GM23338 (cell line): ENCODE measurements around the gene CGREF1. TPM values are rescaled to one million over a fixed set of nuclear protein-coding genes. Genes with fewer than 3 reads are reported as not detected.

Experiments
- ATAC-seq: fragments of 200-7000 bp; cut with Tn5 transposase; 3 replicates; pipeline ENCODE4 v1.9.1; 2020
- DNase-seq: peaks from one replicate; pipeline ENCODE4 v3.0.0-alpha.2; 2015; ENCODE audit warnings: low spot score
- H2AFZ ChIP-seq: fragments of 200-600 bp; sonication (generic); 2 replicates; pipeline ENCODE4 v1.8.0; 2016; ENCODE audit warnings: antibody characterized with exemption, mild to moderate bottlenecking, moderate library complexity
- H3F3A ChIP-seq: fragments of 200-600 bp; sonication (generic); replicated peaks from 2 replicates; pipeline ENCODE4 v1.8.0; 2017; ENCODE audit warnings: antibody characterized with exemption, mixed run types, low read depth
- H3K27ac ChIP-seq: fragments of 200-600 bp; sonication (generic); 2 replicates; pipeline ENCODE4 v1.6.1; 2016; ENCODE audit warnings: low read depth
- H3K27me3 ChIP-seq: fragments of 200-600 bp; sonication (generic); 2 replicates; pipeline ENCODE4 v1.8.0; 2016; ENCODE audit warnings: mild to moderate bottlenecking, mixed run types, moderate library complexity; ENCODE audit not compliant: insufficient read depth
- H3K36me3 ChIP-seq: fragments of 200-600 bp; sonication (generic); 2 replicates; pipeline ENCODE4 v1.8.0; 2016; ENCODE audit warnings: mild to moderate bottlenecking; ENCODE audit not compliant: insufficient read depth
- H3K4me1 ChIP-seq: fragments of 200-600 bp; sonication (generic); 2 replicates; pipeline ENCODE4 v1.8.0; 2016; ENCODE audit warnings: mild to moderate bottlenecking, moderate library complexity; ENCODE audit not compliant: insufficient read depth
- H3K4me2 ChIP-seq: fragments of 200-600 bp; sonication (generic); 2 replicates; pipeline ENCODE4 v1.7.1; 2017; ENCODE audit warnings: mixed run types
- H3K4me3 ChIP-seq: fragments of 200-600 bp; sonication (generic); 2 replicates; pipeline ENCODE4 v1.6.1; 2016; ENCODE audit warnings: mixed run types
- H3K79me2 ChIP-seq: fragments of 200-600 bp; sonication (generic); replicated peaks from 2 replicates; pipeline ENCODE4 v1.8.0; 2017; ENCODE audit warnings: mild to moderate bottlenecking; ENCODE audit not compliant: insufficient read depth
- H3K9me2 ChIP-seq: fragments of 200-600 bp; sonication (generic); 2 replicates; pipeline ENCODE4 v1.8.0; 2017; ENCODE audit not compliant: insufficient read depth
- H4K20me1 ChIP-seq: fragments of 200-600 bp; sonication (generic); replicated peaks from 2 replicates; pipeline ENCODE4 v1.8.0; 2017; ENCODE audit warnings: mild to moderate bottlenecking; ENCODE audit not compliant: insufficient read depth
- H3K27ac Mint-ChIP-seq: 2 replicates; pipeline ENCODE4 v1.8.0; 2020; ENCODE audit warnings: inconsistent platforms, mild to moderate bottlenecking, moderate library complexity, mixed read lengths
- H3K27me3 Mint-ChIP-seq: 3 replicates; pipeline ENCODE4 v1.8.0; 2022; ENCODE audit warnings: low read depth, mild to moderate bottlenecking, moderate library complexity, mixed read lengths, inconsistent platforms; ENCODE audit not compliant: insufficient read depth, poor library complexity
- H3K36me3 Mint-ChIP-seq: 3 replicates; pipeline ENCODE4 v1.8.0; 2021; ENCODE audit warnings: low read depth, mild to moderate bottlenecking, inconsistent platforms, moderate library complexity, mixed read lengths
- H3K4me1 Mint-ChIP-seq: 3 replicates; pipeline ENCODE4 v1.8.0; 2020; ENCODE audit warnings: mild to moderate bottlenecking, inconsistent platforms, mixed read lengths
- H3K4me3 Mint-ChIP-seq: 3 replicates; pipeline ENCODE4 v1.8.0; 2021; ENCODE audit warnings: moderate library complexity, mild to moderate bottlenecking, inconsistent platforms, mixed read lengths
- H3K9me3 Mint-ChIP-seq: 3 replicates; pipeline ENCODE4 v1.8.0; 2020; ENCODE audit warnings: moderate library complexity, mild to moderate bottlenecking, inconsistent platforms, mixed read lengths
- JUNB ChIP-seq: IDR thresholded peaks from one replicate; pipeline ENCODE4 v1.6.1; 2016; ENCODE audit warnings: antibody characterized with exemption; ENCODE audit not compliant: unreplicated experiment
- NANOG ChIP-seq: IDR thresholded peaks from 2 replicates; pipeline ENCODE4 v1.6.1; 2016; ENCODE audit warnings: antibody characterized with exemption, borderline replicate concordance
- POLR2AphosphoS5 ChIP-seq: IDR thresholded peaks from 2 replicates; pipeline ENCODE4 v1.6.1; 2016; ENCODE audit warnings: antibody characterized with exemption, low read depth
- STAT1 ChIP-seq: IDR thresholded peaks from one replicate; pipeline ENCODE4 v1.6.1; 2016; ENCODE audit warnings: antibody characterized with exemption; ENCODE audit not compliant: unreplicated experiment
- ZNF462 ChIP-seq: fragments of 250-450 bp; sonication (Bioruptor Pico); IDR thresholded peaks from 2 replicates; pipeline ENCODE4 v1.5.0; 2020; ENCODE audit warnings: mild to moderate bottlenecking, moderate library complexity
- polyA plus RNA-seq: library from polyadenylated mRNA; unstranded; fragments of >200 nt; fragmentation: Nextera tagmentation; extraction: Ambion mirVana; gene quantifications from 2 replicates; pipeline ENCODE4 v1.2.1, GENCODE V29; 2016
- total RNA-seq: library from RNA; depleted of rRNA; stranded (reverse); fragments of >200 nt; shearing (Covaris generic); gene quantifications from 2 replicates; pipeline ENCODE4 v1.2.3, GENCODE V29; 2014
- TF ChIP-seq, protein P1 (sequence below): IDR thresholded peaks from one replicate; pipeline ENCODE4 v1.6.1; 2018; ENCODE audit warnings: antibody characterized with exemption; ENCODE audit not compliant: unreplicated experiment
- TF ChIP-seq, protein P2 (sequence below): IDR thresholded peaks from 2 replicates; pipeline ENCODE4 v1.6.1; 2016; ENCODE audit warnings: antibody characterized with exemption

CGREF1 gene
- total and polyA plus RNA-seq, 2 experiments from 2014 or later = 4.1 to 4.5 TPM

DNA sequence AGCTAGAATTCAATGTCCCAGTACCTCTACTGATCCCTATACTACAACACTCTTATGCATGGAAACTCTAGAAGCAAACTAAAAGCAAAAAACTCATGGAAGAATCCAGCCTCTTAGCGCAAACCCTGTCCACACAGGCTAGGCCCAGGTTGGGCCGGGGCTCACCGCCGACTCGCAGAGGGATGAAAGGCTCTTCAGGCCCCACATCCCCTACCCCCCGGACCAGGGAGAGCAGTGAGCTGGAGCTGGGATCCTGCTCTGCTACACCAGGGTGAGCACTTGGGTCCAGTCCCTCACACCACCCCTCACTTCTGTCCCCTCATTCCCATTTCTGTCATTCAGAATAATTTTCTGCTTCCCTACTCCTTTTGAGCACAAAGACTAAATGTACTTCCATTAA lies 49.5 kb downstream of the CGREF1 start (continued):
- TF ChIP-seq, protein P1, sequence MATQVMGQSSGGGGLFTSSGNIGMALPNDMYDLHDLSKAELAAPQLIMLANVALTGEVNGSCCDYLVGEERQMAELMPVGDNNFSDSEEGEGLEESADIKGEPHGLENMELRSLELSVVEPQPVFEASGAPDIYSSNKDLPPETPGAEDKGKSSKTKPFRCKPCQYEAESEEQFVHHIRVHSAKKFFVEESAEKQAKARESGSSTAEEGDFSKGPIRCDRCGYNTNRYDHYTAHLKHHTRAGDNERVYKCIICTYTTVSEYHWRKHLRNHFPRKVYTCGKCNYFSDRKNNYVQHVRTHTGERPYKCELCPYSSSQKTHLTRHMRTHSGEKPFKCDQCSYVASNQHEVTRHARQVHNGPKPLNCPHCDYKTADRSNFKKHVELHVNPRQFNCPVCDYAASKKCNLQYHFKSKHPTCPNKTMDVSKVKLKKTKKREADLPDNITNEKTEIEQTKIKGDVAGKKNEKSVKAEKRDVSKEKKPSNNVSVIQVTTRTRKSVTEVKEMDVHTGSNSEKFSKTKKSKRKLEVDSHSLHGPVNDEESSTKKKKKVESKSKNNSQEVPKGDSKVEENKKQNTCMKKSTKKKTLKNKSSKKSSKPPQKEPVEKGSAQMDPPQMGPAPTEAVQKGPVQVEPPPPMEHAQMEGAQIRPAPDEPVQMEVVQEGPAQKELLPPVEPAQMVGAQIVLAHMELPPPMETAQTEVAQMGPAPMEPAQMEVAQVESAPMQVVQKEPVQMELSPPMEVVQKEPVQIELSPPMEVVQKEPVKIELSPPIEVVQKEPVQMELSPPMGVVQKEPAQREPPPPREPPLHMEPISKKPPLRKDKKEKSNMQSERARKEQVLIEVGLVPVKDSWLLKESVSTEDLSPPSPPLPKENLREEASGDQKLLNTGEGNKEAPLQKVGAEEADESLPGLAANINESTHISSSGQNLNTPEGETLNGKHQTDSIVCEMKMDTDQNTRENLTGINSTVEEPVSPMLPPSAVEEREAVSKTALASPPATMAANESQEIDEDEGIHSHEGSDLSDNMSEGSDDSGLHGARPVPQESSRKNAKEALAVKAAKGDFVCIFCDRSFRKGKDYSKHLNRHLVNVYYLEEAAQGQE = no peak
- no peak for TF ChIP-seq JUNB
- no peak for TF ChIP-seq POLR2AphosphoS5
- no peak for TF ChIP-seq STAT1

GRCh38 chr2:27067385-27067784 lies 51.5 kb downstream of the CGREF1 start:
- H3K4me3 Mint-ChIP-seq = no peak overlapping the region
- H4K20me1 ChIP-seq = peaks cover 13% of the 10 kb centered on the region
- peaks cover 14% of the 10 kb centered on the region for H3K27me3 Mint-ChIP-seq
- H3K4me1 ChIP-seq = peaks cover 10% of the 10 kb centered on the region; the same call in 1 of the 2 replicates
- H3F3A ChIP-seq = peaks cover 20% of the 10 kb centered on the region; the same call in 1 of the 2 replicates
- no peak for DNase-seq
- H3K4me1 Mint-ChIP-seq = peaks cover 9% of the 10 kb centered on the region
- H3K36me3 ChIP-seq = peaks cover 3% of the 10 kb centered on the region; the same call in 1 of the 2 replicates
- H3K27ac ChIP-seq = no peak overlapping the region
- TF ChIP-seq NANOG = no peak
- TF ChIP-seq JUNB = no peak
- no peak for TF ChIP-seq ZNF462 (CRISPR knock-in tag)
- TF ChIP-seq, protein P2, sequence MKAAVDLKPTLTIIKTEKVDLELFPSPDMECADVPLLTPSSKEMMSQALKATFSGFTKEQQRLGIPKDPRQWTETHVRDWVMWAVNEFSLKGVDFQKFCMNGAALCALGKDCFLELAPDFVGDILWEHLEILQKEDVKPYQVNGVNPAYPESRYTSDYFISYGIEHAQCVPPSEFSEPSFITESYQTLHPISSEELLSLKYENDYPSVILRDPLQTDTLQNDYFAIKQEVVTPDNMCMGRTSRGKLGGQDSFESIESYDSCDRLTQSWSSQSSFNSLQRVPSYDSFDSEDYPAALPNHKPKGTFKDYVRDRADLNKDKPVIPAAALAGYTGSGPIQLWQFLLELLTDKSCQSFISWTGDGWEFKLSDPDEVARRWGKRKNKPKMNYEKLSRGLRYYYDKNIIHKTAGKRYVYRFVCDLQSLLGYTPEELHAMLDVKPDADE = no peak
- H3K4me2 ChIP-seq = no peak overlapping the region
- H3K4me3 ChIP-seq = no peak overlapping the region
- H3K79me2 ChIP-seq = peaks cover 19% of the 10 kb centered on the region
- ATAC-seq = no peak
- H3K27ac Mint-ChIP-seq = no peak overlapping the region
- no peaks in the 10 kb centered on the region for H3K27me3 ChIP-seq
- H3K9me3 Mint-ChIP-seq = no peaks in the 10 kb centered on the region; the same call in 2 of the 3 replicates
- H3K36me3 Mint-ChIP-seq = peaks cover 39% of the 10 kb centered on the region
- H2AFZ ChIP-seq = no peak overlapping the region
- no peaks in the 10 kb centered on the region for H3K9me2 ChIP-seq
